Measurements from ENCODE around the gene PSMA7.

- TF ChIP-seq, protein P1, sequence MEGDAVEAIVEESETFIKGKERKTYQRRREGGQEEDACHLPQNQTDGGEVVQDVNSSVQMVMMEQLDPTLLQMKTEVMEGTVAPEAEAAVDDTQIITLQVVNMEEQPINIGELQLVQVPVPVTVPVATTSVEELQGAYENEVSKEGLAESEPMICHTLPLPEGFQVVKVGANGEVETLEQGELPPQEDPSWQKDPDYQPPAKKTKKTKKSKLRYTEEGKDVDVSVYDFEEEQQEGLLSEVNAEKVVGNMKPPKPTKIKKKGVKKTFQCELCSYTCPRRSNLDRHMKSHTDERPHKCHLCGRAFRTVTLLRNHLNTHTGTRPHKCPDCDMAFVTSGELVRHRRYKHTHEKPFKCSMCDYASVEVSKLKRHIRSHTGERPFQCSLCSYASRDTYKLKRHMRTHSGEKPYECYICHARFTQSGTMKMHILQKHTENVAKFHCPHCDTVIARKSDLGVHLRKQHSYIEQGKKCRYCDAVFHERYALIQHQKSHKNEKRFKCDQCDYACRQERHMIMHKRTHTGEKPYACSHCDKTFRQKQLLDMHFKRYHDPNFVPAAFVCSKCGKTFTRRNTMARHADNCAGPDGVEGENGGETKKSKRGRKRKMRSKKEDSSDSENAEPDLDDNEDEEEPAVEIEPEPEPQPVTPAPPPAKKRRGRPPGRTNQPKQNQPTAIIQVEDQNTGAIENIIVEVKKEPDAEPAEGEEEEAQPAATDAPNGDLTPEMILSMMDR (IDR thresholded peaks at IDR 0.05), result no peak
- TF ChIP-seq EZH2phosphoT487 (IDR thresholded peaks at IDR 0.05; ENCODE audit: borderline replicate concordance, low read depth) (no peak), FOXM1 (IDR thresholded peaks at IDR 0.05; ENCODE audit: low read depth) (no peak), MAX (IDR thresholded peaks at IDR 0.05; ENCODE audit: low read depth) (no peak)
- TF ChIP-seq, protein P2, sequence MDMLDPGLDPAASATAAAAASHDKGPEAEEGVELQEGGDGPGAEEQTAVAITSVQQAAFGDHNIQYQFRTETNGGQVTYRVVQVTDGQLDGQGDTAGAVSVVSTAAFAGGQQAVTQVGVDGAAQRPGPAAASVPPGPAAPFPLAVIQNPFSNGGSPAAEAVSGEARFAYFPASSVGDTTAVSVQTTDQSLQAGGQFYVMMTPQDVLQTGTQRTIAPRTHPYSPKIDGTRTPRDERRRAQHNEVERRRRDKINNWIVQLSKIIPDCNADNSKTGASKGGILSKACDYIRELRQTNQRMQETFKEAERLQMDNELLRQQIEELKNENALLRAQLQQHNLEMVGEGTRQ (IDR thresholded peaks at IDR 0.05; ENCODE audit: borderline replicate concordance, low read depth, low read length), result no peak
Measured at GRCh38 chr20:62174870-62175624, 31.9 kb upstream of the PSMA7 start.
